ENCODE results near the gene RNASE8.

The RNASE8 gene

DNA sequence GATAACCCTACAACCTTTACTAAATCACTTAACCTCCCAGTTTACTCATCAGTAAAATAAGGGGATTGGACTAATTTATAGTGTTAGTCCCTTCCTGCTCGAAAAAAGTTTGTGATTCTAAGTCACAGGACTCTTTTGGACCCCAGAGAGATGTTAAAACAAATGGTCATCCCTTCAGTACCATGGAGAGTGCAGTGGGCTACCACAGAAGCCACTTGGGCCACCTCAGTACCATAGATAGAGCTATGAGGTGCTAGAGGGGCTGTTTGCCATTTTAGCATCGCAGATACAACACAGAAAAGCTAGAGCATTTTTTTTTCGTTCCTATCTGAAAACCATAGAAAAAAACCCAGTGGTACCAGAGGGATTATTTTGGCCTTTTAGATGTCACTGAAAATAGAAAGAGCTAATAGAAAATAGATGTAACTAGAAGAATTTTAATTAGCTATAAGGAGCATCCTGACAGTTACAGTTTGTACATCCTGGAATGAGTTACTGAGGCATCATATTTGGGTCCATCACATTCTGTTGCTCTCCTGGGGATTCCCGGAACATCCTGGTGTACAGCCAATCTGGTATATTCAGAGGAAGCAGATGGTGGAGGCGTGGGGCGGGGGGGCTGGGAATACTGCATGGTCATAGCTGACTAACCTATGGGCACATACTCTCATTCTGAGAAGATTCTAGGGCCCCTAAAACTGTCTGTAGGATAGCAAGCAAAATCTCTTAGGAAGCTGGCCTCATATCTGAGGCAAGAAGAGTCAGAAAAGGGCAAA lies 38.0 kb downstream of the RNASE8 start:
- Mint-ChIP-seq H3K4me3 (no peak overlapping the region), H3K4me1 (ENCODE audit: low read depth) (peaks cover 19% of the 10 kb centered on the region), H3K27me3 (no peaks in the 10 kb centered on the region), H3K36me3 (ENCODE audit: low read depth) (peaks cover 5% of the 10 kb centered on the region), H3K9me3 (no peaks in the 10 kb centered on the region), H3K27ac (no peak overlapping the region)
- DNase-seq, result no peak

DNA sequence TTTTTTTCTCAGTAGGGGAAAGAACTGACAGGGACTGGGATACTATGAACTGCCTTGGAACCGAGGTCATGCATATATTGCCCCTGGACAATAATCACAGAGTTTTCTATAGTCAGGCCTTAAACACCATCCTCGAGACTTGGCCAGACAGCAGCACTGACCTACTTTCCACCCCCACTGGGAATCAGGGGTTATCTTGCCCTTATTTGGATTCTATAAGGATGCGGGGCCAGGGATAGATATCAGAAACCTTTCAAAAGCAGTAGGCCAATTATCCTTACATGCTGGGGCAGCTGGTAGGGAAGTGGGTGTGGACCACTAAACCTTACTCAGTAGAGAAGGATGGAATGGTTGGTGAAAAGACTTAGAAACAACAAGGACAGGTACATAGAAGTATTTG lies 38.8 kb downstream of the RNASE8 start:
- peaks cover 2% of the 10 kb centered on the region for H3K36me3 Mint-ChIP-seq (ENCODE audit: low read depth)
- H3K27me3 Mint-ChIP-seq, result no peaks in the 10 kb centered on the region
- H3K4me1 Mint-ChIP-seq (ENCODE audit: low read depth), result peaks cover 22% of the 10 kb centered on the region
- H3K27ac Mint-ChIP-seq, result no peak overlapping the region
- H3K9me3 Mint-ChIP-seq, result no peaks in the 10 kb centered on the region
- H3K4me3 Mint-ChIP-seq, result no peak overlapping the region
- no peak for DNase-seq

DNA sequence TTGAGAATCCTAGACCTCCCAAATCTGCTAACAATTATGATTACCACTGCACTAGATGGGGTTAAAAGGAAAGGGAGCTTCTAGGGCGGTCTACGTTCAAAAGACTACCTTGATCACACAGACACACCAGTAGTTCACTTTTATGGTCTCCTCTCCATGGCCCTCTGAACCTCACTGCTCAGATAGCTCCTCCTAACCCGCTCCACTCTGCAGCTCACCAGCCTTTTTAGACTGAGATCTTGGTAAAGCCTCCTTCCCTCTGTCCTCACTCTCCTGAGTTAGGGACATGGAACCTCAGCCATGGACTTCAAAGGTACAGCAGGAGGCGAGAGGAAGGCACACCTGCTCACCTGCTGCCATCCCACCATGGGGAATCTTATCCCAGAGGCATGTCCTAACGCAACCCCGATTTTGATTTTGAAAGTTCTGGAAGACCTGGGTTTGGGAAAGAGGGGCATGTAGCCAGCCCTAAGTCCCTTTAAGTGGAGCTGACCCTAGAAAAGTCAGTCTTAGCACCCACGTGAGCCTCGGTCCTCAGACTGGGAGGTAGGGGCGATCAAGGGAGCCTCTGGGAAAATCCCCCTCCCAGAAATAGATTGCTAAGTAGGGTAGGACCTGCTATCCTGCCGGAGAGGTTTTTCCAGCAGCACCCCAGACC lies 39.5 kb downstream of the RNASE8 start:
- Mint-ChIP-seq H3K27ac (peak overlapping the region; percentile 81), H3K27me3 (no peaks in the 10 kb centered on the region)

DNA sequence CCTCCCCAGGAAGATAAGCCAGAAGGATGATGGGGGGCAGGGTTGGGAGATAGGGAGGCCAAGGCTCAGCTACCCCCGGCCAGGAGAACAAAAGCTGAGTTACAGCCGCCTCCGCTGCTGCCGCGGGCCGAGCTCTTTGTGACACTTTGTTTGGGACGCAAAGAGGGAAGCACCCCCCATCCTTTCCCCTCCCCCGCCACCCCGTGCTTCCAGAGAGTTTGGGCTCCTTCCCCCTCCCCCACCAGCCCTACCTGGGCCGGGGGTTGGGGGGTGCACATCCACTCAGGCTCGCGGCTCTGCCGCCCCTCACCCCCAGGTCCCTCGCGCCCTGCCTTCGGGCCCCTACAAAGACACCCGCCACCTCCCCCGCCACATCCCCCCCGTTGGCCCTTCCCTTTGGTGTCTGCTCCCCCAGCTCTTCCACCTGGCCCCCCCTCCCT lies 40.0 kb downstream of the RNASE8 start:
- Mint-ChIP-seq H3K4me3 (peak overlapping the region; percentile 73), H3K27ac (peak overlapping the region; percentile 81)
- no peak for DNase-seq

More for the DNA sequence above, 39.5 kb downstream of the RNASE8 start:
- Mint-ChIP-seq H3K36me3 (ENCODE audit: low read depth) (no peaks in the 10 kb centered on the region), H3K4me1 (ENCODE audit: low read depth) (peaks cover 29% of the 10 kb centered on the region), H3K9me3 (no peaks in the 10 kb centered on the region), H3K4me3 (peak overlapping the region; percentile 73)
- DNase-seq, result no peak

DNA sequence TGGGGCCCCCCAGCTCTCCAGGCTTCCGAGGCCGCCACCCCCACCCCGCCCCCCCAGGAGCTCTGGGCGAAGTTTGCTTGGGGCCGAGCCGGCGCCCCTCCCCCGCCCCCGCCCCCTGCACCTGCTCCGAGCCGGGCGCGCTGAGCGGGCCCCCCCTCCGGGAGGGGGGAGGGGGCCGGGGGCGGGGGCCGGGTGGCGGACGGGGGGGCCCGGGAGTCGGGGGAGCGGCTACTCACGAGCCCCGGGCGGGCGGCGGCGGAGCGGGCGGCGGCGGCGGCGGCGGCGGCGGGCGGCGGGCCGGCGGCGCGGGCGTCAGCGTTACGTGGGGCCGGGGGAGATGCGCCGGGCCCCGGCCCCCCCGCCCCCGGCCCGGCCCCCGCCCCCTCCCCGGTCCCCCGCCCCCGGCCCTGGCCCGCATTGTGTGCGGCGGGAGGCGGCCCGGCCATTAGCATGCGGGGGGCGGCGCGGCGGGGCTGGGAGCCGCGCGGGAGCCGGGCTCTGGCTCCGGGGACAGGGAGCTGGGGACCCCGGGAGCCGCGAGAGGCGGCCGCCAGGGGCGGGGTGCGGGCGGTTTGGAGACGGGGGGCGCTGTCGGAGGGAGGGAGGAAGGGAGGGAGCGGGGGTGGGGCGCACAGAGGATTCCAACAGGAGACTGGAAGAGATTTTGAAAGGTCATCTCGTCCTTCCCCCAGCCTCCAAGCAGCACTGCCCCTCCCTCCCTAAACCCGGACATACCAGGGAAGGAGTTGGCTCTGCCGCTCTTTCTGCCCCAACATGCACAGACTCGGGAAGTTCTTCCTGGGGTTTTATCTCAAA lies 40.7 kb downstream of the RNASE8 start, which contains the start of gene ZNF219:
ZNF219 (minus strand) TSS at position 580 of the 816 bp plus-strand sequence. CDS start 5,064 bp downstream, outside the sequence.
- H3K9me3 Mint-ChIP-seq, result no peaks in the 10 kb centered on the region
- H3K27me3 Mint-ChIP-seq, result no peaks in the 10 kb centered on the region
- H3K36me3 Mint-ChIP-seq (ENCODE audit: low read depth), result no peaks in the 10 kb centered on the region
- peak within 1 kb of the TSS; percentile 76 for H3K4me3 Mint-ChIP-seq
- peaks cover 35% of the 10 kb centered on the region for H3K4me1 Mint-ChIP-seq (ENCODE audit: low read depth)
- H3K27ac Mint-ChIP-seq, result peak within 1 kb of the TSS; percentile 85
- DNase-seq, result peak; percentile 63

More for the DNA sequence above, 40.0 kb downstream of the RNASE8 start:
- peaks cover 32% of the 10 kb centered on the region for H3K4me1 Mint-ChIP-seq (ENCODE audit: low read depth)
- no peaks in the 10 kb centered on the region for H3K9me3 Mint-ChIP-seq
- H3K27me3 Mint-ChIP-seq, result no peaks in the 10 kb centered on the region
- no peaks in the 10 kb centered on the region for H3K36me3 Mint-ChIP-seq (ENCODE audit: low read depth)

DNA sequence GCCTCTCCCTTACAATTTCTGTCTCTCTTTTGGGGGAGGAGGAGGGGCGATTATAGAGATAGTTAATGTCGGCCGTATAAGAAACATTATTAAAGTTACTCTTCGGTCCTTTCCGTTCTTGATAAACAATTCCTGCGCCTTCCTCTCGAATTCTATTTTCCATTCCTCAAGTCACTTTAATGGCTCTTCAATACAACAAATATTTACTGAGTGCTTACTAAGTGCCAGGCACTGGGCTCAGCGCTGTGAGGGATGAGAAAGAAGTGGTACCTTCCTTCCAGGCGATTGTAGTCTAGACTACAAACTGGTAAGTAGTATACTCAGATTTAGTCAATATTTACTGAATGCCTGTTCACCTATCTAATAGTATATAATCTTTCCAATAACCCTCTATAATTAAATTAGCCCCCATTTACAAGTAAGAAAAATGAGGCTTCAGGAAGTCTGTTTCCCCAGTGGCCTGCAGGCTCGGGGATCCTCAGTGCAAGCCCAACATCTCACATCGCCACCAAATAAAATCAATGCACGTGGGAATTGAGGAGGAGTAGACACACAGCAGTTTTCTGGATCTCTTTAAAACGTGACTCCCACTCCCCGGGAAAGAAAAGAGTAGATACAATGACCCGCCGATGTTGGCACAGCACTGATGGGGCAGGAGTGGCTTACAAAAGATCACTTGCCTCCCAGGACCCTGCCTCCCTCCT lies 41.4 kb downstream of the RNASE8 start:
- Mint-ChIP-seq H3K4me3 (peak overlapping the region; percentile 76), H3K4me1 (ENCODE audit: low read depth) (peaks cover 37% of the 10 kb centered on the region), H3K9me3 (no peaks in the 10 kb centered on the region), H3K27ac (peak overlapping the region; percentile 85), H3K27me3 (no peaks in the 10 kb centered on the region), H3K36me3 (ENCODE audit: low read depth) (peaks cover 2% of the 10 kb centered on the region)
- DNase-seq, result no peak

DNA sequence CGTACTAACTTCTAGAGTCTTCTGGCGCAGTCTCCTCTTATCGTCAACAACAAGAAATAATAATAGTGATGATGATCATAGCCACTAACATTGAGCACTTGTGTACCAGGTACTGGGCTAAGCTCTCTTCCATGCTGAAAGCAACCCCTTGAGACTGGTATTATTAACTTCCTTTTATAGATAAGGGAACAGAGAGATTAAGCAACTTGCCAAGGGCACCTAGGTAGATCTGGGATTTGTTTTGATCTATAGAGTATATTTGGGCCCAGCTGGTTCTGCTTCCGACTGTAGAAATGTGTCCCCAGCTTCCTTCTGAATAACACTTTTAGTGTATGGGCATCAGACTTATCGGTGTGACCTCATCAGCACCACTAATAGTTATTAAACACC lies 42.0 kb downstream of the RNASE8 start:
- Mint-ChIP-seq H3K9me3 (no peaks in the 10 kb centered on the region), H3K36me3 (ENCODE audit: low read depth) (peaks cover 6% of the 10 kb centered on the region), H3K4me3 (peak overlapping the region; percentile 76), H3K27ac (no peak overlapping the region), H3K4me1 (ENCODE audit: low read depth) (peaks cover 39% of the 10 kb centered on the region), H3K27me3 (no peaks in the 10 kb centered on the region)
- no peak for DNase-seq

DNA sequence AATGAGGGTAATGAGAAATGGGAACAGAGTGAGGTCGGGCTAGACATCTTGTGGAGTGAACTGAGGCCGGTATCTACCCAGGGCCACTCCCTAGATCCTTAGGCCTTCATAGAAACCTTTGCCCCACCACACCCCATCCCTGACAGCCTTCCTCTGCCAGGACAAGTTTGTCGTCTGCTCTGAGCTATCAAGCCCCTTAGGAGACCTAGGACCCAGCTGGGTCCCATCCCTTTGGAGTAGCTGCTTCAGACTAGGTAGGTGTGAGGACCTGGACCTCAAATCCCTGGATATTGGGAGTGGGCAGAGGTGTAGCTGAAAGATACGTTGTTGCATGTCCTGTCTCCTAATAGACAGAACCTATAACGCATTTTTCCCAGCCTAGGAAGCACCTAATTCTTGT lies 43.3 kb downstream of the RNASE8 start, which contains the start of gene TMEM253:
TMEM253 (plus strand) TSS at position 136 of the 400 bp plus-strand sequence. CDS start 278 bp downstream, outside the sequence.
- Mint-ChIP-seq H3K27me3 (no peaks in the 10 kb centered on the region), H3K27ac (no peak within 1 kb of the TSS), H3K9me3 (no peaks in the 10 kb centered on the region), H3K4me1 (ENCODE audit: low read depth) (peaks cover 46% of the 10 kb centered on the region), H3K36me3 (ENCODE audit: low read depth) (peaks cover 6% of the 10 kb centered on the region), H3K4me3 (peak within 1 kb of the TSS; percentile 76)
- DNase-seq, result no peak

DNA sequence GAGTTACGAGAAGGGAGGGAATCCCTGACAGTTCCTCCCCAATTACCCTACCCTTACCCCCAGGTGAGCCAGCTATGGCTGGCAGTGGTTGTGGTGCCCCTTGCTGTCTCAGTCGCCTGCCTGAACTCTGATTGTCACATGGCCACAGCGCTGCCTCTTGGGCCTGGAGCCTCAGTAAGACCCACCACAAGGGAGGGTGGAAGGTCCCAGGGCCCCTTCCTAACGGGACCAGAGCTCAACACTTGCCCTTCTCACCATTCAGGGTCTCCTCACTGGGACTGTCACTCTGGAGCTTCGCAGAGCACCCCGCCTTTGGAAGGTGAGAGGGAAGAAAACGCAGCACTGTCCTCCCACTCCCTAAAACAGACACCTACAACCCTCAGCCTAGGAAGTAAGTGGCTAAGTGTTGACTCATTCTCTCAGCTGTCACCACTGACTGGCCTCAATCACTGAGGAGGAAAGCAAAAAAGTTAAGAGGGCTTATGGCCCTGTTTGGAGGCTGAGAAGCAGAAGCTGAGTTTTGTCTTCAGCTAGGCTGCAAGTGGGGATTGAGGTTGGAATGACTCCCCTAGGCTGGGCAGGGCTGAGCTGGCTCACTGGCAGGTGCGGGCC lies 44.3 kb downstream of the RNASE8 start:
- Mint-ChIP-seq H3K27ac (peak overlapping the region; percentile 3), H3K36me3 (ENCODE audit: low read depth) (peaks cover 6% of the 10 kb centered on the region), H3K9me3 (no peaks in the 10 kb centered on the region), H3K4me1 (ENCODE audit: low read depth) (peaks cover 51% of the 10 kb centered on the region), H3K4me3 (peak overlapping the region; percentile 83), H3K27me3 (no peaks in the 10 kb centered on the region)
- no peak for DNase-seq

DNA sequence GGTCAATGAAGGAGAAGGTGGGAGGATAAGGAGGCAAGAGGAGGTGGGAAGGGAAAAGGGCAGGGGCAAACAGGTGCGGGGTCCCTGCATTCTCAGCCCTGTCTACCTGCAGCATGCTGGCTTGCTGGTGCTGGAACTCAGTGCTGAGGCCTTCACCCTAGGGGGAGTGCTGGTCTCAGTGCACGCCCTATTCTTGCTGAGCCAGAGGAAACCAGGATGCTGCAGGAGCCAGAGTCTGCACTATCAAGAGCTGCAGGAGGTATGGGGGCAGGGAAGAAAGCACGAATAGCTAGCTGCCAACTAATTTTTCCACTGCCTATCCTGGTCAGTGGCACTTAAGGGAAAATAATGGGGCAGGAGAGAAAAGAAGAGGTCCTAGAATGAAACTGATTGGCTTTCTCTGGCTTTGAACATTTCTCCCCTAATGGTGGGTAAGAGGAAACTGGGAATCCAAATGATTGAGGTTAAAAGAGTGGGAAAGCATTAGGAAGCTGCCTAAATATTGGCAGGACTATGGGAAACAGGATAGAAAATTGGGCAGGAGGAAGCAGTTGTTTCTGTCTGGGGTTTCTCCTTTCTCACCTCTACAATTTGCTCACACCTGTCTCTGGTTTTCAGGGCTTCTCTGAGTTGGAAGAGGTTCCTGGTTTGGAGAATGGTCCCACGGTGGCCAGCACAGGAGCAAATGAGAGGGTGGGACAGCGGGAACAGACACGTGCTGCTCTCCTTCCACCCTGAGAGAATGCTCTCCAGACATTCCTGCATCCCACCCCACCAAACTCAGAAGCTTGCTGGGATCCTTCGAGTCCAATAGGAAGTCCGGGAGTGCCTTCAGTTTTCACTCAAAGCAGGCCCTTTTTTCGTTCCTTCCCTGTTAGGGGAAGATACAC lies 45.1 kb downstream of the RNASE8 start:
- H3K9me3 Mint-ChIP-seq, result no peaks in the 10 kb centered on the region
- DNase-seq, result no peak
- peaks cover 50% of the 10 kb centered on the region for H3K4me1 Mint-ChIP-seq (ENCODE audit: low read depth)

DNA sequence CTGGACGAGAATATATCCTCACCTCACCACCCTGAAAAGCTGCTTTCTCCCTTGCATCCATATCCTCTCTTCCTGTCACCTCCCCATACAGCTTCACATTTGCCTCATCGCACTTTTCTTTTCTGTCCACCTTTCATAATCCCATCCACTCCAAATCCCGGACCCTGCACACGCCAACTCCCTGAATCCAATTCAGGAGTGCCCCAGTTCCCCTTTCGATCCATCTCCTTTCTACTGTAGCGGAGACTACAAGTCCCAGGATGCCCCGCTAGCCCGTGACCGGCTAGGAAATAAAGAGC lies 45.7 kb downstream of the RNASE8 start:
- Mint-ChIP-seq H3K4me1 (ENCODE audit: low read depth) (peaks cover 50% of the 10 kb centered on the region), H3K9me3 (no peaks in the 10 kb centered on the region), H3K36me3 (ENCODE audit: low read depth) (peaks cover 6% of the 10 kb centered on the region), H3K4me3 (peak overlapping the region; percentile 83), H3K27me3 (no peaks in the 10 kb centered on the region), H3K27ac (peak overlapping the region; percentile 93)
- DNase-seq, result no peak

More for the DNA sequence above, 45.1 kb downstream of the RNASE8 start:
- H3K27me3 Mint-ChIP-seq, result no peaks in the 10 kb centered on the region
- peak overlapping the region; percentile 83 for H3K4me3 Mint-ChIP-seq
- H3K27ac Mint-ChIP-seq, result peak overlapping the region; percentile 93
- H3K36me3 Mint-ChIP-seq (ENCODE audit: low read depth), result peaks cover 6% of the 10 kb centered on the region

DNA sequence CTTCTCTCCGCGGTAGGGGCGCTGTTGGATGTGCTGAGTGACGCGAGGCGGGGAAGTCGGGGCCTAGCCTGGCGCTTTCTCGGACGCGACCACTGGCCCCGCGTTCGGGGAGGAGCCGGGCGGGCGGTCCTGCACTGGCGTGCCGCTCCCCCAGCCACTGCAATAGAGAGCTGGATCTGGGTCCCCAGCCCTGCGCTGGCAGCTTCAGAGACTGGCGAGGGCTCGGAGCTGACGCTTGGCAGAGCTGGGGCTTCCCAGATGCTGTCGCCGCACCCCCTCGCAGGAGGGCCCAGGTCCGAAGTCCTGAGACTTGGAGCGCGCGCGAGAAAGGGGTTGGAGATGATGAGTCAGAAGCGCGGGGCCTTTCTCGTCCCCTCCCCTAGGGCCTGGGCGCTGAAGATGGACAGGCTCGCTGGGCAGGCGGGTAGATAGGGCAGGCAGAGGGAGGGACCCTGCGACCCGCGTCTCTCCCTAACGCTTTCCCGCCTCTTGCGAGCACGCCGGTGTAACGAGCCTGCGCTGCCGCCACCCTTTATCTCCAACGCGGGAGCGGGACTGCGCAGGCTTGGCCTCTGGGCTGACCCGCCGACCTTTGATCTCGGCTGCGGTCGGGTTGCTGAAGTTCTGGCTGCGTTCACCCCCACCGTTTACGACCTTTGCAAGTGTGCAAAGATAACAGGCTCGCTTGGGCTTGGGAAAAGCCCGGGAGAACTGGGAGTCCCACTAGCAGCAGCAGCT lies 46.3 kb downstream of the RNASE8 start:
- Mint-ChIP-seq H3K9me3 (no peaks in the 10 kb centered on the region), H3K27me3 (no peaks in the 10 kb centered on the region), H3K36me3 (ENCODE audit: low read depth) (peaks cover 6% of the 10 kb centered on the region), H3K27ac (peak overlapping the region; percentile 93), H3K4me3 (peak overlapping the region; percentile 83), H3K4me1 (ENCODE audit: low read depth) (peaks cover 47% of the 10 kb centered on the region)
- peak; percentile 97 for DNase-seq

All from activated T-cell treated with anti-CD3 and anti-CD28 coated beads, Interleukin-2, amount 50 U/mL, for 24 hours (primary cell).